ENCODE measurements around the gene NEK1.
"Not testable (repeated sequence)": the region's sequence is repeated elsewhere in the genome, so short reads cannot be mapped to it uniquely, and the experiment has no call there.

GRCh38 chr4:169569188-169569587, 43.2 kb downstream of the NEK1 start:
- not testable (repeated sequence) for TF ChIP-seq CTCF (IDR thresholded peaks at IDR 0.05; ENCODE audit: insufficient read depth, low read length, poor library complexity, severe bottlenecking); EZH2phosphoT487 (conservative IDR thresholded peaks at IDR 0.05; ENCODE audit: low read length)
